Glomerular visceral epithelial cell (primary cell): Measurements from ENCODE around the gene TNFRSF13B.

Experiments used
- DNase-seq: peaks from one replicate; pipeline ENCODE4 v3.0.0-alpha.2; 2016; ENCODE audit errors: extremely low spot score

TNFRSF13B gene

DNA sequence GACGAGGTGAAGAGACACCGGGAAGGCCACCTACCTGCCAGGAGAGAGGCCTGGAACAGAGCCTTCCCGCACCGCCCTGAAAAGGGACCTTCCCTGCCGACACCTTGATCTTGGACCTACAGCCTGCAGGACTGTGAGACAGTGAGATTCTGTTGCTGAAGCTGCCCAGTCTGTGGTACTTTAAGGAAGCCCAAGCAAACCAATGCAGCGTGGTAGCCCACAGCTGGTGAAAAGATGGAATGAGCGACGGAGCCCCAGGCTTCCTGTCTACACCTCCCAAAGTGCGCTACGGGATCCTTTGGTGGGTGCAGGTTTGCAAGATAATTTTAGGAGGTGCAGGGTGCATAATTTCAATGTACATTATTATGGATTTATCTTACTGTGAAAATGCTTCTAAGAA, 33.9 kb downstream of the TNFRSF13B start:
- DNase-seq: no peak

DNA sequence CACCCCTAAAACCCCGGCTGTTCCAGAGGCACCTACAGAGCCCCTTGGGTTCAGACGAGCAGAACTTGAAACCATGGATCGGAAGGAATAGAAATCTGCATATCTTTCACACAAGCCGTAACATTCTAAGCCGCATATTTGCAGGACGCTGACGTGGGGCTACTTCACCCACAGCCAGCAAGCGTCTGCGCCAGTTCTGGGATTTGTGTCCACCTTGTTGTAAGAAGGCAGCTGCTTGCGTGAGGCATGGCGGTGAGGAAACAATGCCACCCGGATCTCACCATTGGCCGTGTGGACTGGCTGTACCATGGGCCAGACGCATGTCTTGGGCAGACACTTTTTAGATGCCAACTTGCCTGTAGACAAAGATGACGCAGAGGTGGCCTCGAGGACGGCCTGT, 34.5 kb downstream of the TNFRSF13B start:
- DNase-seq: no peak

DNA sequence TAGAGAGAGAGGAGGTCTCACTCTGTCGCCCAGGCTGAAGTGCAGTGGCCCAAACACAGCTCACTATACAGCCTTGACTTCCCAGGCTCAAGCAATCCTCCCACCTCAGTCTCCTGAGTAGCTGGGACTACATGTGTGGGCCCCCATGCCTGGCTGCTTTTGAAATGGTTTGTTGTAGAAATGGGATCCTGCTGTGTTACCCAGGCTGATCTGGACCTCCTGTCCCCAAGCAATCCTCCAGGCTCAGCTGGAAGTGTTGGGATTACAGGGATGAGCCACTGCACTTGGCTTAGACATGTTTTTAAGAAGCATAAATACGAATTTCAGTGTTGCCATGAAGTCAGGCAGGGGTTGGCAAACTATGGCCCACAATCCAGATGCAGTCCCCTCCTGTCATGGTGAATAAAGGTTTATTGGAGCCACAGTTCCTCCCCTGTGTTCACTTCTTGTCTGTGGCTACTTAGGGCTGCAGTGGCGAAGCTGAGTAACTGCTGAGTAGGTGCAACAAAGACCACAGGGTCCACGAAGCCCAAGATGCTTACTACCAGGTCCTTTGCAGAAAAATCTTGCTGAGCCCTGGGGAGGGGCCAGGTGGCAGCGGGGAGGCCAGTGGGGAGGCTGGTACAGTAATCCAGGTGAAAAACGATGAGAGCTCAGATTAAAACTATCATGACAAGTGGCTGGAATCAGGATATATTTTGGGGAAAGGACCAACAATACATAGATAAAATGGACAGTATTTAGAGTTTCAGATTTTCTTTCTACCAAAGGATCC, 35.2 kb downstream of the TNFRSF13B start:
- DNase-seq: no peak

DNA sequence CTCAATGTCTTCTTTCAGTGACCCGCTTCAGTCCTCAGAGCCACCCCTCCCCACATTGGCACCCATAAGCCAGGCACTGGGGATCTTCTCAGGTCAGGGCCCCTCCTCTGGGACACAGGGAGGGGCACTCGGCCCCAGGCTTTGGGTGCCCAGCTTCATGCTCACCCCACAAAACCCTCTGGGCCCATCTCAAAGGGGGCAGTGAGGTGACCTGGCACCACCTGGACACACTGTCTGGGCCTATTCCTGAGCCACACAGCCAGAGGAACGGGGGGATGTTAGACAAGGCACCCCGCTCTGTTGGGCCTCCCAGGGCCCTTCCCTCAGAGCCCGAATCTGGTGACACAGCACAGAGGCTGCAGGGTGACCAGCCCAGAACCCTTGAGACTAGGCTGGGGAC, 36.1 kb downstream of the TNFRSF13B start:
- DNase-seq: no peak

DNA sequence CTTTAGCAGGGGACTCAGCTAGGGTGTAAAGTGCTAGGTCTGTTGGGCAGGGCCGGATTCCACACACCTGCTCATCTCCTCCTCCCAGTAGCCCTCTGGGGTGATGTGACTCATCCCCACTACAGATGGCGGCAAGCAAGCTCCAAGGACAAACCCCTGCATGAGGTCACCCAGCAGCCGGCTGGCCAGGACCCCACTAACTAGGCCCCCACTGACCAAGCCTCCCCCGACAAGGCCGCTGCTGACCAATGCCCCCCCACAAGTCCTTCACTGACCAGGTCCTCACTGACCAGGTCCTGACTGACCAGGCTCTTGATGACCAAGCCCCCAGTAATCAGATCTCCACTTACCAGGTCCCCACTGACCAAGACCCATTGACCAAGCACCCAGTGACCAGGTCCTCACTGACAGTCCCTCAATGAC, 36.7 kb downstream of the TNFRSF13B start:
- DNase-seq: no peak

DNA sequence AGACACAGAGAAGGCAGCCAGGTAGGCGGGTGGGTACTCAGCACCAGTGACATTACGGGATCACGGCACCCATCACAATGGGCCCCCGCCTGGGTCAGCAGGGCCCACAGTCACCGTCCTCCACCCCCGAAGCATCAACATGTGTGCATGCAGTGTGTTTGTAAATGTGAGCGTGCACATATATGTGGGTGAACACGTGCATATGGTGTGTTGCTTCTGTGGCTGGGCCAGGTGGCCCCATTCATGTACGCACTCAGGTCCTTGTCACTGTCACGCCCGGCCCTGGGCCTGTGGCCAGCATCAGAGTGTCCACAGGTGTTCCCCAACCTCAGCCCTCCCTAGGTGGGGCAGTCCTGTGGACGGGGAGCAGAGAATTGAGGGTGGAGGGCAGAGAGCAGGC, 37.1 kb downstream of the TNFRSF13B start:
- DNase-seq: no peak

DNA sequence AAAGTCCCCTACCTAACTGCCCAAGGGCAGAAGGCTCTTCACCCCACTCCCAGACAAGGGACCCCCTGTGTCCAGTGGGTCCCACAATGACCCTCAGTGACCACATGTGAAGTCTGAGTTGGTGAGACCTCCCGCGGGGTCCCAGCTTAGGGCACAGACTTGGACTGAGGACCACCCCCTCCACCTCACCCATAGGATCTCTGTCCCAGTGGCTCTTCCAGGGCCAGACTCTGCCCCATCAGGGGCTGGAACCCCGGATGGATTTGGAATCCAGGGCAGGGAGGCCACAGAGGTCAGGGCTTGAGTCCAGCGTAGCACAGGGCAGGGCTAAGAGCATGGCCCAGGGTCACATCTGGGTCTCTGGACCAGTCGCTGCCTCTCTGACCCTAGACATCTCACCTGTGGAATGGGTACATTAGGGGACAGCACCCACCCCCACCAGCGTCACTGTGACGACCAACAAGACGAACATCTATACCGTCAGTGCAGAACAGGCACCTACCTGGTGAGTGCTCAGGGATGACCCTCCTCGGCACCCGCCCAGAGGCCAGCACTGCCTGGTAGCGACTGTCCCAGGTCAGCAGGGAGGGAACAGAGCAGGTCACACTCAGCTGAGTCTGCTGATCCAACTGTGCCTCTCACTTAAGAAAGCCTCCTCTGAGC, 37.7 kb downstream of the TNFRSF13B start:
- no peak for DNase-seq

DNA sequence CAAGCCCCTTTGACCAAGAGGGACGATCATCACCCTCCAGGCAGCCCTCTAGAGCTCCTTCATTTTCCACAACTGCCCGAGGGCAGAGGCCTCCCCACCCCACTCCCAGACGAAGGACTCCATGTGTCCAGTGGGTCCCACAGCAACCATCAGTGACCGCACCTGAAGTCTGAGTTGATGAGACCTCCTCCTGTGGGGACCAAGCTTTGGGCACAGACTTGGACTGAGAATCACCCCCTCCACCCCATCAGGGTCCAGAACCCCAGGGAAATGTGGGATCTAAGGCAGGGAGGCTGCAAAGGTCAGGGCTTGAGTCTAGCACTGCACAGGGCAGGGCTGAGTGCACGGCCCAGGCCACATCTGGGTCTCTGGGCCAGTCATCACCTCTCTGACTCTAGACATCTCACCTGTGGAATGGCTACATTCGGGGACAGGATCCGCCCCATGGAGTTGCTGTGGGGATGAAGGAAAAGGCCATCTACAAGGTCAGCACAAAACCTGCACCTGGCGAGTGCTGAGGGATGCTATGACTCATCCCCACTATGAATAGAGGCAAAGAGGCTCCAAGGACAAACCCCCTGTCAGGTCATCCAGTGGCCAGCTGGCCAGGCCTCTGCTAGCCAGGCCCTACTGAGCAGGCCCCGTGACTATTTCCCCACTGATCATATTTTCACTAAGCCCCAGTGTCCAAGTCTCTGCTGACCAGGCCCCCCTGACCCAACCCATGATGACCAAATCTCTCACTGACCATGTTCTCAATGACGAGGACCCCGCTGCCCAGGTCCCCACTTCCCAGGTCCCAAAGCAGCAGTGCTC, 38.4 kb downstream of the TNFRSF13B start:
- DNase-seq: no peak

DNA sequence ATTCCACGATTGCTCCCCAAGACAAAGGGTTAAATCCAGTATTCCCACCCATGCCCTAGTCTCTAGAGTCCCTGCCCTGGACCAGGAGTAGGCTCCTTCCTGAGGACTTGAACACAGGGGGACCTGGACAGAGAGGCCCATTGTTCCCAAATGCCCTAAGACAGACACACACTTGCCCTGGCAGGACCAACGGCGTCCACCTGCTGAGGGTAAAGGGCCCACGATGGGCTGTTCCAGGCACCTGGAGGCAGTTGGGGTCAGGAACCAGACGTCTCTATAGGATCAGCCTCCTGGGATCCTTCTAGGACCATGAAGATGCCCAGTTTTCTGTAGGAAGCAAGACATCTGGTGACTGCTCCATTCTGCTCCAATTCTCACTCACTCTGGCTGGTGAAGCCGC, 39.3 kb downstream of the TNFRSF13B start:
- no peak for DNase-seq

DNA sequence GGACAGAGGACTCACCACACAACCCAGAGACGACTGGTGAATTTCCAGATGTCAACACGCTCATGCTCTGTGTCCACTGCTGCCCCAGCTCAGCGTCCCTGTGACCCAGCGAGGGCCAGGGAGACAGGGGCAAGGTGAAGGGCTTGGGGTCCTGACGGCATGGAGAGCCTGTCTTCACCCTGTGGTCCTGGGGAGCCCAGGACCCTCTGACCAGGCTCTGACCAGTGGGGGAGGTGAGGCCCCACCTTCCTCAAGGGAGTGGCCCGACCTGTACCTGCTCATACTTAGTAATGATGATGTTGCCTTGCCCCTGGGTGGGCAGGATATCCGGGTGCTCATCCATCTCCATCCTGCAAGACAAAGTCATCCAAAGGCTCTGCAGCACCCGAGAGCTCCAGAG, 39.8 kb downstream of the TNFRSF13B start:
- no peak for DNase-seq

DNA sequence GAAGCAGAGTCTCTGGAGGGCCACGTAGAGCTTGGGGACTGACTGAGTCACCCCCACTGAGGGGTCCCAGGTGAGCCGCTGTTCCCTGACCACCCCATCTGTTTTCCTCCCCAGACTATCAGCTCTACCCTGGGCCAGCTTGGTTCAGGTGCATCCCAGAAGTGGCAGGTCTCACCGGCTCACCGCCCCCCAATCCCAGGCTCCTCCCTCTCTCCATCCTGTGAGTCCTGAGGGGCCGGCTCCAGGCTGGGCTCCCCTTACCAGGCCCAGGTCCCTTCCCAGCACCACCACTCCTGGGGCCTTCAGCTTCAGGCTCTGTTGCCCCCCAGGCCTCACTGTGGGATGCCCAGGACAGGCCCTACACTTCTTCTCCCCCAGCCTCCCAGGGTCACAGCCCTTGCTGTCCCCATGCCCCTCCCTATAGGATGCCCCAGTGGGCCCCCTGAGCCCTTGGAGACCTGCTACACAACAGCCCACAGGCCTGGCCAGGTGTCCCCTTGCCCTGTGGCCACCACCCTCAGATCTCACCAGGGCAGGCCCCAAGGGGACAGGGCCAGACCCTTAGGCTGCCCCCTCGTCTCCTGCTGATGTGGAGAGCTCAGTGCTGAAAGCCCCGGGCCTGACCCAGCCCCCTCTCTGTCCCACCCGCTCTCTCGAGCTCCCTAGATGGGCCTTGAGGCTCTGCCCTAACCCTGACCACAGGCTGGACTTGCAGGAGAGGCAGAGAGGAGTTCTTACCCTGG, 40.4 kb downstream of the TNFRSF13B start:
- no peak for DNase-seq

DNA sequence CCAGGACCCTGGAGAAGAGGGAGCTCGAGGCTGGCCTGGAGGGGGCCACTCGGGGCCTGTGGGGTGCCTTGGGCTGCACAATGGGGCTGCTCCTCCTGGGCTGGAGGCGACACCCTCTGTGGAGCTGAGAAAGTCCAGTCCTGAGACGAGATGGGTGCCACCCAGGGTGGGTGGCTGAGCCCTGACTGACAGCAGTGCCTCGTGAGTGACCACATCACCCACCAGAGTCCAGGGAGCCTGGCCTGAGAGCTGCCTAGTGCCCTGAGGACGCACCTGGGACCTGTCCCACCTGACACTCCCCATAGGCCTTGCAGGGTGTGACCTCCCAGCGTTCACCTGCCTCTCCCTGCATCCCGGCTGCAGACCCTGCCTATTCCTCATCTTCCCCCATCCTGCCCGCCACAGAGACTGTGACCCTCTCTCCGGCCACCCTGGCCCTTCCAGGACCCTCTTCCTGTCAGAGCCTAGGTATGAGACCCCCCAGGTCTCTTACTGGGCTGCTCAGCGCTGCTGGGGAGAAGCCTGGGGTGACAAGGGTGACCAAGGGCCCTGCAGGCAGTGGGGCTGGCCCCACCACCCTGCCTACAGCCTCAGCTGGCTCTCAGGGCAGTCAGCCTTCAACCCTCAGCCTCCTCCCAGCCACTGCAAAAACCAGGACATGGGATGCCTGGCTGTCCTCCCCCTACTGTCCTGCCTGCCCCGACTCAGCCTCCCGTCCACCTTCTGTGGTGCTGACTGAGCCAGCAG, 41.2 kb downstream of the TNFRSF13B start:
- DNase-seq: no peak

DNA sequence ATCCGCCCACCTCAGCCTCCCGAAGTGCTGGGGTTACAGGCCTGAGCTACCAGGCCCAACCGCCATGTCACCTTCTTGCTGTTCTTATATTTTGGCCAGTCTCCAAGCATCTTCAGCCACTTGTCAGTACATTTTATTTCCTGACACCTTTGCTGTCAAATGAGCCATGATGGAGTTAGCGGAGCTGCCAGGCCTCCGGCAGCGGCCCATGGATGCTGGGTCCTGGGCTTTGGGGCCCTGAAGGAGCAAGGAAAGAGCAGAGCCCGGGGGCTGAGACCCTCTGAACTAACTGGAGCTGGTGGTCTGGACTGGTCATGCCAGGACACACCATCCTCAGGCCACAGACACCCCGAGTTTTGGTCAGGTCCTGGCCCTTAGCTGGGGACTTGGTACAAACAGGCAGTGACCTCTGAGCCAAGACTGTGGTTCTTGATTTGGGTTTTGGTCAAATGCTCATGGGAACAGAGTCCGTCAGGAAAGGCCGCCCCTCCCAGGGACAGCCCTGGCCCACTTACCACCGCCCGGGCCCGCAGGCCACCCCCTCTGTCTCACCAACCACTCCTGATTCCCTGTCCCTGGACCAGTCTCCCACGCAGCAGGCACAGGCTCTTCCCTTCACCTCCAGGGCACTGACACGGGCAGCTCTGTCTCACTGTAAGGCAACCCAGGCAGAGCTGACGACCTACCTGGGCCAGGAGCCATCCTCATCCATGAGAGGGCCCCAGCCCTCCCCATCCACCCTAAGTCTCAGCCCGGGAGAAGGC, 42.0 kb downstream of the TNFRSF13B start:
- no peak for DNase-seq

DNA sequence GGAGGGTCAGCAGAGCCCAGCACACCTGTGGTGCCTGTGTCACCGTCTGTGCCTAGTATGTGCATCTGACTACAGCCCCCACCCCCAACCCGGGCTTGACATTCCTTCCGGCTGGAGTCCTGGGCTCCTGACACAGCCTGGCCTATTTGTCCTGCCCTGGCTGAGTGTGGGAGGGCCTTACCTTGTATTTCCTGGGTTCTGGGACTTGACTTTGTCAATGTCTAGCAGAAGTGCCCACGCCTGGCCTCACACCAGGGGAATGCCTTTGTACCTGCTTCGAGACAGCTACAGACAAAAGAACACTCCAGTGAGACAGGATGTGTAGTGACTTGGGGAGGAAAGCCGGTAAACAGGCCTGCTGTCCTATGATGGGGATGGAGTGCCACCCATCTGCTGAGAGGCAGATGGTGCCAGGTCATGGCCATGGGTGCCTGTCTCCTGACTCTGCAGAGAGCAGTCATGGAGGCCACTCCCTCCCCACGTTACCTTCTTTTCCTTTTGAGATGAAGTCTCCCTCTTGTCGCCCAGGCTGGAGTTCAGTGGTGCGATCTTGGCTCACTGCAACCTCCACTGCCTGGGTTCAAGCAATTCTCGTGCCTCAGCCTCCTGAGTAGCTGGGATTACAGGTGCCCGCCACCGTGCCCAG, 42.8 kb downstream of the TNFRSF13B start:
- DNase-seq: no peak

DNA sequence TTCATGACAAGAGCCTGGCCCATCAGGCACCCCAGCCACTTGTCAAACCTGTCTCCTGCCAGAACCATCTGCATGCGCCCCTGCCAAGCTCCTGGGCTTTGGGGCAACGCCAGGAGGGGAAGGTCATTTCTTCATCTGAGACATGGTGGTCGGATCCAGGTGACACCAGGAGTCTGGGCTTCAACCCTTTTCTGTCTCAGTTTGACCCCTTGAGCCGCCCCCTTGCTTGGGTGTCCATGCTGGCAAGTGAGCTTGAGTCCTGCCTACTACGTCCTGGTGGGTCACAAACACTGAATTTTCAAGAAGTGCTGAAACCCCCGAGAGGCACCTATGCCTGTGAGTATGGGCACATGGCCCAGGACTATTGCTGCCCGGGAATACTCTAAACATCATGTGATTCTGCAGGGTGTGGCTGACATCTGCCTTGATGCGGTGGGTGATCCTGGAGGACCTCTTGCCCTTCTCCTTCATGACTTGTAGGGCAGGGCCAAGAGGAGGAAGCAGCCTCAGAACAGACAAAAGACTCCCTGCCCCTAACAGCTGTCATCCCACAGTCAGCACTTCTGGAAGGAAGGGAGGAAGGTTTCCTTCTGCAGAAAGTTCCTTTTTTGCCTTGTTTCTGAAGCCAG, 43.4 kb downstream of the TNFRSF13B start:
- DNase-seq: no peak

DNA sequence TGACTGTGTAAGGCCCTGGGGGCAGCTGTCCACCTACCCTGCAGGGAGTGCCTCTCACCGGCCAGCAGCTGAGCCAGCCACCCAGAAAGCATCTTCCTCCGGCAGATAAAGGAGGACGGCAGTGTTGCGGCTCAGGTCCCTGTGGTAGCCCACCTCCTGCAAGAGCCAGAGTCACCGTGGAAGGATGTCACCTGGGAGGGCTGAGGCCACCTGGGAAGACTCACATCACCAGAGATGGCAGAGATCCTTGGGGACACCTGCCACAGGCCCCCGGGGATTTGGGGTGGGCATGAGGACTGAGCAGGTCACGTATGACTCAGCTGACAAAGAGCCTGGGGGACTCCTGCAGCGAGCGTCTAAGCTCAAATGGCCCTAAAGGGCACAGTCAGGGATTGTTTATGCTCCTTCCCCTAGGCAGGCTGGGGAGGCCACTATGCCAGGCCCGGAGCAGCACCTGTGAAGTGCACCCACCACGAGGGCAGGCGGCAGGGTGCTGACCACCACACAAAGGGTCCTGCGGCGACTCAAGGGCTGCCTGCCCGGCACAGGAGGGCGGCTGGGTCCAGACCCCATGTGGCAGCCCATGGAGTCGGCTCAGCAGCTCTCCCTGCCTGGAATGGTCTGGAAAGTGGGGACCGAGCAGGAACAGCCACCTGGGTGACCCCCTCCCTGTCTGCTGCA, 44.1 kb downstream of the TNFRSF13B start:
- no peak for DNase-seq

DNA sequence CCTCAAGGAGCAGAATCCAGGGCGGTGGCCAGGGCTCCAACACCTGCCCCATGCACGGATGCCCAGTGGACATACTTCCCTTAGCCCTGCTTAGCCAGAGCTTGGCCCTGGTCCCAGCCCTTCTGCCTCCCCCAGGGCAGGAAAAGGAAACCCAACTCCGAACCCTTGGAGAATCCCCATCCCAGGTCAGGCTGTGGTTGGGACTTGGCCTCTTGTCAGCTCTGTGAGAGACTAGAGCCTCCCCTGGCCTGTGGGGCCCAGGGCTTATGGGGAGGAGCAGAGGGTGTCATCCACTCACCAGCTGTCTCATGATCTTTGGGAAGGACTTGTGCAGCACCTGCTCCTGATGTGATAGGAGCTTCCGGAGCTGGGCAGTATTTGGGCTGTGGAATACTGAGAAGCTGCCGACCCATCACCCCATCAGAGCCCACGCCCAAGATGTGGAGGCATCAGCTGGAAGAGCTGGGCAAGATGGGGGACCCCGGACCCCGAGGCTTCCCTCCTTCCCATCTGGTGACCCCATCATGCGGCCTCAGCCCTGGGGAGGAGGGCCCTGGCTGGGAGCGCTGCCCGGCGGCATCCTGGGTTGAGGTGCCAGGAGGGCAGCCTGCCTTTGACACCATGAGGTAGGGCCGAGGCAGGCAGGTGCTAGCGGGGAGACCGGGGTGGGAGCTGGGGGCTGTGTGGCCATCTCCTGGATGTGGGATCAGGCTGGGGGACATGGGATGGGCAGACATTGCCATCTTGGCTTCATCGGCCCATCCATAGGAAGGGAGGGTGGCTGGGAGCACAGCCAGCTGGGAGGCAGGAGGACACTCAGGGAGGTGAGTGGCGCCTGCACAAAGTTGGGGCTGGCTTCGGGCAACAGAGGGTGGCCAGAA, 45.1 kb downstream of the TNFRSF13B start:
- peak; percentile 42 for DNase-seq

DNA sequence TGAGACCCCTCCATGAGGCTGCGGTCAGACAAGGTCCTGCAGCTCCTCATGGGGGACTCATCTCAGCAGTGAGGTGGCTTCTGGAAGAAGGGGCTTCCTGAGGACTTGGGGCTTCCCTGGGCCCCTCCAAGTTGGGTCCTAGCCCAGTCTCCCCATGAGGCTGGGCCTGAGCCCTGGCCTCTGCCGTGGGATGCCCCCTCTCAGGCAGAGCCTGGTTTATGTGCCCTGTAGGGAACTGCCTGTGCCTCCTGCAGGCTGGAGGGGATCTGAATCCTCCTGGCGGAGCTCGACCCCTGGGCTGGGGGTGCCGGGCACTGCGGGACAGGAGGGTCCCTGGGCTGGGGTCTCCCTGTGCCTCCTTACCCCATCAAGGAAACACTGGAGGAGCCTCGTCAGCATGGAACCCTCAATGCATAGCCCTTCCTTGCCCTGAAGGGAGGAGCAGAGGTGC, 45.8 kb downstream of the TNFRSF13B start:
- no peak for DNase-seq
